Astrocyte of the cerebellum (primary cell): Measurements from ENCODE around the gene MFAP3.
"Not testable (repeated sequence)": the region's sequence is repeated elsewhere in the genome, so short reads cannot be mapped to it uniquely, and the experiment has no call there.

Experiments
- DNase-seq: peaks from one replicate; pipeline ENCODE4 v3.0.0-alpha.2; 2011; ENCODE audit warnings: low read depth
- H3K4me3 ChIP-seq: 2 replicates; pipeline ENCODE4 v1.5.1; 2011; ENCODE audit warnings: mild to moderate bottlenecking, low read depth, low read length, moderate library complexity
- CTCF ChIP-seq: IDR thresholded peaks from 2 replicates; pipeline ENCODE4 v1.5.1; 2012; ENCODE audit warnings: low read length, low read depth, moderate library complexity, mild to moderate bottlenecking; ENCODE audit errors: missing control alignments
- in situ Hi-C: cut with HindIII; loops from 2 replicates; pipeline ENCODE4 v1.10.0; 2017; ENCODE audit warnings: low sequenced_read_pairs

The MFAP3 gene

GRCh38 chr5:154002093-154002492, 36.7 kb upstream of the MFAP3 start:
- in situ Hi-C loops = no loop called here
- no peak for TF ChIP-seq CTCF
- H3K4me3 ChIP-seq = no peak overlapping the region
- DNase-seq = no peak

DNA sequence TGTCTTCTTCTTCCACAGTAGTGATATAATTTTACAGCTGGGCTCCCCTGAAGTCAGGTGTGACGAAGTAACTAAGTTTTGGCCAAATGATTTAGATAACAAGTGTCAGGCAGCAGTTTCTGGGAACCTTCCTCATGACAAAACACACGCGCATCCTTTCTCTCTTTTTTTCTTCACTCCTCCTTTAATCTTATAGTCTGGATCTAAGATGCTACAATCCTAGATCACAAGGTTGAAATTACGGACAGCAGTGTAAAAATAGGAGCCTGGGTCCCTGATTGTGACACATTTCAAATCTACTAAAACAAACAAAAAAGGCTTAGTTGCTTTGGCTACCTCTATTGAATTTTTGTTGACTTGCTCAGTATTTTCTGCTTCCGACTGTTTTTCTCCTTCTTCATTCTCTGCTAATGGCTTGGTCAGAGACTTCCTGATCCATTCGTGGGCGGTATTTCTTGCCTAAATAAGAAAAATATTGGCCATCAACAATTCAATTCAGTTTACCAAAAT, 36.2 kb upstream of the MFAP3 start:
- no peak for DNase-seq
- no peak for TF ChIP-seq CTCF
- in situ Hi-C loops = no loop called here
- no peak overlapping the region for H3K4me3 ChIP-seq

DNA sequence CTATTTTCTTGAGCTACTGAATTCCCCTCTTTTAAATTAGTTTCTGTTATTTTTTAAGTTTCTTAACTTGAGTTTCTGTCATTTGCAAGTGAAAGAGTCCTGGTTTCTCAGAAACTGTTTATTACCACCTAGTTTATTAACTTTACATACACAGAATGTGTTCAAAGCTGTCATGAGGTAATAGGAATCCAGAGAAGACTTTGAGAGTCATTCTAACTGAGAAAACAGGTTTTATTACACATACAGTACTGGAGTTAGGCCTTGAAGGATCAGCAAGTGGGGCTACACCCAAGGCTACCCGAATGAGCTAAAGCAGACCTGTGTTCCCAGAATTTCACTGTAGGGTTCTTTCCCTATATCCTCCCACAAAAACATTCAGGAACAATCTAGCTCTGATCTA, 33.1 kb upstream of the MFAP3 start:
- DNase-seq = no peak
- H3K4me3 ChIP-seq = no peak overlapping the region
- TF ChIP-seq CTCF = no peak
- in situ Hi-C loops = no loop called here

- no peak overlapping the region for H3K4me3 ChIP-seq
- no peak for DNase-seq
- in situ Hi-C loops = no loop called here
- no peak for TF ChIP-seq CTCF
These were observed 28.1 kb upstream of the MFAP3 start for GRCh38 chr5:154010660-154011059.

DNA sequence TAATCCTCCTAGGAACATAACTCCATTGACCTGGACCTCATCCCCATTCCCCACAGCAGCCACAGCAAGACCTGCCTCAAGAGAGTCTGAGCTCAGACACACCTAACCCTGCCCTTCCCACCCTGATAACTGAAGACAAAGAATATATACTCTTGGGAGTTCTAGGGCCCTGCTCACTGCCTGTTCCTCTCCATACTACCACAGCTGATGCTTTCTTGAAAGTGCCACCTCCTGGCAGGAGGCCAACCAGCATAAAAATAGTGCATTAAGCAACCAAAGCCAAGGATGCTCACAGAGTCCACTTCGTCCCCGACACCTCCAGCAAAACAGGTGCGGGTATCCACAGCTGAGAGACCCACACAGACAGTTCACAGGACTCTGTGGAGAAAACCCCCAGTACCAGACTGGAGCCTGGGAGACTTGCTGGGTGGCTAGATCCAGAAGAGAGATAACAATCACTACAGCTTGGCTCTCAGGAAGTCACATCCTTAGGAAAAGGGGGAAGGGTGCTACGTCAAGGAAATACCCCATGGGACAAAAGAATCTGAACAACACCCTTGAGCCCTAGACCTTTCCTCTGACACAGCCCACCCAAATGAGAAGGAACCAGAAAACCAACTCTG, 23.6 kb upstream of the MFAP3 start:
- DNase-seq = no peak
- no peak for TF ChIP-seq CTCF
- in situ Hi-C loops = no loop called here
- H3K4me3 ChIP-seq = no peak overlapping the region

- H3K4me3 ChIP-seq, DNase-seq, in situ Hi-C loops: not testable (repeated sequence)
These were observed 19.8 kb upstream of the MFAP3 start for GRCh38 chr5:154018919-154019318.

GRCh38 chr5:154025951-154026350, 12.8 kb upstream of the MFAP3 start:
- in situ Hi-C loops = no loop called here

More at GRCh38 chr5:154025951-154026350, 12.8 kb upstream of the MFAP3 start:
- TF ChIP-seq CTCF = no peak
- no peak overlapping the region for H3K4me3 ChIP-seq
- no peak for DNase-seq
